HG03469 (cell line): ENCODE results near the gene SPEG.

Source experiments
- ATAC-seq: cut with Tn5 transposase; IDR thresholded peaks from one replicate; pipeline ENCODE4 v1.9.1; 2021; ENCODE audit warnings: mild to moderate bottlenecking, moderate library complexity, moderate number of reproducible peaks; ENCODE audit not compliant: unreplicated experiment

Gene SPEG

DNA sequence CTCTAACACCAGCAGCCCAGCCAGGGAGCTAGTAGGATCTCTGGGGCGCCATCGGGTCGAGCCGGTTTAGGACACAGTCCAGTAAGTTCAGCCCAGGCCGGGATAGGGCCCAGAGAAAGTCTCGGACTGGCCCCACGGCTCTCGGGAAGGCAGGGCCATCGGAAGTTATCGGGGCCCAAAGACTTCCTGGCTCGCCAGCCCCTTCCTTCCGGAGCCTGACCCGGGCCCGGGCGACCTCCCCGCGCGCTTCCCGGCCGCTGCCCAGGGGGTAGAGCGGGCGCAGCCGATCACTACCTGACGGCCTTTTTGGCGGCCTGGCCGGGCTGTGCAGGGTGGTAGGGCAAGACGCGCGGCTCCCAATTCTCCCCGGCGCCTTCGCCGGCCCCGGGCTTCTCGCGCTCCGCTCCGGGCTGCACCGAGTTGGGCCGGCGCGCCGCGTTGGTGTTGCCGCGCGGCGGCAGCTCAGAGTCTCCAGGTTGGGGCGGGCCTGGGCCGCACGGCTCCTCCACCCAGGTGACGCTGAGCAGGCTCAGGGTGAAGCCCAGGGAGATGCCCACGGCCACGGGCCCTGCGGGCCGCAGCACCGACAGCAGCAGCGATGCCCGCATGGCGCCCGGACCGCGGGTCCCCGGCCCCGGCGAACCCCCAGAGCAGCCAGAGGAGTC, 108.4 kb downstream of the SPEG start:
- ATAC-seq: no peak

GRCh38 chr2:219543596-219544358, 109.1 kb downstream of the SPEG start, which contains the start of the genes CHPF and TMEM198:
Gene CHPF, minus strand, starts transcription at chr2:219543809. Its CDS starts 271 bp downstream, at chr2:219543538.
Gene TMEM198, plus strand, starts transcription at chr2:219544028. Its CDS starts 700 bp downstream, at chr2:219544728.
- ATAC-seq: peak; percentile 53

DNA sequence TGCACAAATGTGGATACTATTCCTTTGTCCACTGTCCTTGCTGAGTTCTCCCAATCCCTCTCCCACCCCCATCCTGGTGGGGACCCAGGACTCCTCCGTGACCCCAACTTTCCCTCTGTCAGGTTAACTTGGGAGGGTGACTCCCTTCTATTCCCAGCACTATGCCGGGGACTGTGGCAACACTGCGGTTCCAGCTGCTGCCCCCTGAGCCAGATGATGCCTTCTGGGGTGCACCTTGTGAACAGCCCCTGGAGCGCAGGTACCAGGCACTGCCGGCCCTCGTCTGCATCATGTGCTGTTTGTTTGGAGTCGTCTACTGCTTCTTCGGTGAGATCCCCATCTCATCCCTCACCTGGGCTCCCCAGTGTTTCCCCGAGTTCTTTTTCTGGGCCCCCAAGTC, 109.9 kb downstream of the SPEG start:
- no peak for ATAC-seq

- no peak for ATAC-seq
Observed at GRCh38 chr2:219545295-219545942, 110.8 kb downstream of the SPEG start.

DNA sequence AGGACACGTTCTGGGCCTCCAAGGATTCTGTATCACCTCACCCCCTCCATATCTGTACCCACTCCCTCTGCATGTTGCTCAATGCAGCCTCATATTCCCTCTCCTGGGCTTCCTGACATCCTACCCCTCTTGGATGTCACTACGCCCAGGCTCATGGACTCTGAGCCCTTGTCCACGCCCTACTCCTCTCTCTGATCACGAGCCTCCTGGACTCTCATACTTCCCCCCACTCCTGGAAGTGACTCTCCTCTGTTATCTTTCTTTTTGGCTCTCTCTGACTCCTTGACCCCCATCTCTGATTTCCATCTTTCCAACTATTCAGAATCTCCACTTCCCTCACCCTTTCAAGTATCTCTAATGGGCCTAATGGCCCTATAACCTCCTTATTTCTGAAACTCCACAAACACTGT, 111.3 kb downstream of the SPEG start:
- no peak for ATAC-seq

GRCh38 chr2:219547621-219548020, 113.0 kb downstream of the SPEG start:
- no peak for ATAC-seq
